ENCODE data around the gene VAT1L. TPM values are rescaled to one million over a fixed set of nuclear protein-coding genes. Genes with fewer than 3 reads are reported as not detected.
A peak's percentile ranks its signal among the peaks of the same experiment; 100 is the strongest.

Gene VAT1L
- total RNA-seq, 1 experiment from 2014 or later, result 33.8 TPM

- no peak overlapping the region for H3K27ac ChIP-seq (ENCODE audit: insufficient read length, low read depth, low read length)
- H3K27me3 Mint-ChIP-seq (ENCODE audit: low read depth), result peaks cover 4% of the 10 kb centered on the region; the same call in 1 of the 2 replicates
- H2BK20ac ChIP-seq (ENCODE audit: low read depth, low read length, poor library complexity, severe bottlenecking), result no peak overlapping the region
- no peaks in the 10 kb centered on the region for H3K79me2 ChIP-seq (ENCODE audit: insufficient read depth, low read length)
- H3K9me3 Mint-ChIP-seq, result no peaks in the 10 kb centered on the region
- H3K9ac ChIP-seq (ENCODE audit: extremely low read depth, insufficient read length, low read length), result no peak overlapping the region
- H2AFZ ChIP-seq (ENCODE audit: low read length), result no peak overlapping the region
- H4K5ac ChIP-seq (ENCODE audit: insufficient read length, low read depth, low read length), result no peak overlapping the region
- H2AK5ac ChIP-seq (ENCODE audit: insufficient read length, low read length), result no peak overlapping the region
- no peak overlapping the region for H3K56ac ChIP-seq (ENCODE audit: insufficient read length, low read depth, low read length)
- H3K4me2 ChIP-seq (ENCODE audit: insufficient read depth, insufficient read length, low read length), result no peak overlapping the region
- no peak for TF ChIP-seq CTCF (conservative IDR thresholded peaks at IDR 0.05)
- H4K20me1 ChIP-seq (ENCODE audit: control insufficient read depth, insufficient read depth, insufficient read length), result no peaks in the 10 kb centered on the region
- no peaks in the 10 kb centered on the region for H3K23me2 ChIP-seq (ENCODE audit: insufficient read length, low read depth, low read length, poor library complexity, severe bottlenecking)
- H2BK15ac ChIP-seq (ENCODE audit: low read depth, low read length), result no peak overlapping the region
- no peaks in the 10 kb centered on the region for H3K9me3 ChIP-seq (ENCODE audit: control insufficient read depth, low read depth, low read length)
- peaks cover 3 to 7% of the 10 kb centered on the region in 2 experiments for H3K4me1 Mint-ChIP-seq
- H3T11ph ChIP-seq (ENCODE audit: low read length), result no peak overlapping the region
- no peak overlapping the region for H3K14ac ChIP-seq (ENCODE audit: insufficient read depth, low read length)
- no peaks in the 10 kb centered on the region for H3K27me3 ChIP-seq (ENCODE audit: insufficient read depth, low read length)
- H3K79me1 ChIP-seq (ENCODE audit: insufficient read depth, low read depth, low read length, poor library complexity, severe bottlenecking), result no peaks in the 10 kb centered on the region
- H3K36me3 Mint-ChIP-seq (ENCODE audit: insufficient read depth in 1 of 3, low read depth in 3 of 3), result no peaks in the 10 kb centered on the region
- no peak overlapping the region for H3K23ac ChIP-seq (ENCODE audit: insufficient read length, low read depth, low read length)
- no peaks in the 10 kb centered on the region; the same call in 1 of the 2 replicates for H3K4me1 ChIP-seq (ENCODE audit: insufficient read depth, low read length)
- no peak overlapping the region for H3K4me3 Mint-ChIP-seq
- H3K4ac ChIP-seq (ENCODE audit: low read depth, low read length), result no peak overlapping the region
- no peak overlapping the region for H4K8ac ChIP-seq (replicated peaks; ENCODE audit: insufficient read length, low read depth, low read length)
- H3K18ac ChIP-seq (ENCODE audit: insufficient read length, low read depth, low read length), result no peak overlapping the region
- H2BK12ac ChIP-seq (ENCODE audit: insufficient read length, low read depth, low read length), result no peak overlapping the region
- H2BK5ac ChIP-seq (ENCODE audit: insufficient read length, low read length), result no peak overlapping the region
- DNase-seq, result no peak
- no CpG with 5 or more reads among the region's 4 CpGs for WGBS (ENCODE audit: extremely low coverage, insufficient read length, low lambda C conversion rate)
- no peak overlapping the region for H2BK120ac ChIP-seq (ENCODE audit: low read depth, low read length, poor library complexity, severe bottlenecking)
- peak overlapping the region in 1 of 3 experiments; percentile 27; a peak in 1 of 7 replicates for H3K27ac Mint-ChIP-seq
- no peak overlapping the region for H4K91ac ChIP-seq (ENCODE audit: insufficient read length, low read depth, low read length)
Observed at GRCh38 chr16:77777745-77778144, 10.6 kb upstream of the VAT1L start.

Data from H9 (cell line).